ENCODE data around the gene SEMA3A. TPM values are rescaled to one million over a fixed set of nuclear protein-coding genes. Genes with fewer than 3 reads are reported as not detected.

The SEMA3A gene
- total RNA-seq, 1 experiment from 2014 or later = 0.34 TPM

DNA sequence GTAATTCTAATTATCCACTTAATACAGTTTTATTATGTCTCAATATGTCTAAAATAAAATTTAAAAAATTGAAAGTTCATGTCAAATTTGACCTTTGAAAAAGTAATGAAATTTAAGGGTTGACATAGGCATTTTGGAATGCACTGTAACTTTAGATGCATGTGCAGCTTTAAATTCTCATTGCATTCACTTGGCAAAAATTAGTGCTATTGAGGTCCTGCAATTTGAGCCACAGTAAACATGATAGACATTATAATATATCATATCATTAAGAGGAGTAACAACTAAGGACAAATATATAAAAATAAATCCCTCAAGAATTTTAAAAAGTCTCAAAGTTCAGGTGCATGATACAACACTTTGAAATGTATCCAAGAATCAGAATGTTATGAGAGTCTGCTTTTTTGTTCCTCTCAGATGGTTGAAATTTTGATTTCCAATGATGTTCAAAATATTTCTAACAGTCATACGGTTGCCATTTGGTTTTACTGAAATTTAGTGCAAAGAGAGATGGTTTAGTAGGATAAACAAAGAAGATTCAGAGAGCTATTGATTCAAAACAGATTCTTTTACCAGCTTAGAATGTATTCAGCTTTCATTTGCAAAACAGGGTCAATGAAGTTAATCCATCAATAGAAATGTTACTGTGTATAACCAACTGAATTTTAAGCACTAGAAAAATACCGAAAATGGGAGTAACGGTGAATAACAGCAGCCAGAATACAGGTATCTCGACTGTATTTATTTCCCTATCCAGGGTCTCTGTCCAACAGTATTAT is 71.8 kb downstream of the SEMA3A start:
- in situ Hi-C loops (cut with HindIII; ENCODE audit: low sequenced_read_pairs) = no loop called here
- DNase-seq (ENCODE audit: low spot score) = no peak

GRCh38 chr7:84117304-84117703 is 77.3 kb downstream of the SEMA3A start:
- in situ Hi-C loops (cut with HindIII; ENCODE audit: low sequenced_read_pairs) = no loop called here
- no peak for DNase-seq (ENCODE audit: low spot score)

DNA sequence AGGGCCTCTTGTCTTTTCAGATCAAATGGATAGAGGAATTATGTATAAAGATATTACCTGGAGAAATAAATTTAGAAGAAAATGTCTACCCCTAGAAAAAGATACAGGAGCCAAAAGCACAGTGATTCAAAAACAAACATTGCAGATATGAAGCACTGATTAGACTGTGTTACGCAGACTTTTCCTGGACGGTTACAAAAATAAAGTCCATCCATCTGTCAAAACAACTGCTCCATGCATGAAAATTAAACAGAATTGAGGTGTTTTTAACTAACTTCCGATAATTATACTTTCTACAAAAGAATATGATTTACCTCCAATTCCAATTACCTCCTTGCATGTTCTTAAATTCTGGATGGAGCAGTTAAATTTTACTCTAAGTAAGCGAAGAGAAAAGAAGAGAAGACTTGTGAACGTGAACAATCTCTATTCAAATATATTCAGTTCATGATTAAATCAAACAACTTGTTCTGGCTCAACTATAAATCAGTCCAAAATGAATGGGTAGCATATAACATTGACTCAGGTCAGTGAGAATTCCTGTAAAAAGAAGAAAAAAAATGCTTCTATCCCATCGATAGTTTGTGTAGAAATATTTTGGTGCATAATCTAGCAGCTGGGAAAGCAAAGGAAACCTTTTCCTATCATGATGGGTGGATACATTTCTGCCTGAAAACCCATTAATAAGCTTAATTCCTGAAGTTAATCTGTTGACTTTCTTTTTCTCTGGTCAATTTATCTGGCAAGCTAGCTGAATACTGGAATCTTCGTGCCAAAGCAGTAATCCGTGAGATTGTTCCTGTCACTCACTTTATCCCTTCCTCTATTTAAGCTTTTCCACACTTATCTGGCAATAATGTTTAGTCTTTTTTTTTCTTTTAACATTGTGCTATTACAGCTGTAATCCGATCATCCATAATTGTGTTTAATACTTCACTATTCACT is 80.4 kb downstream of the SEMA3A start:
- in situ Hi-C loops (cut with HindIII; ENCODE audit: low sequenced_read_pairs) = no loop called here
- DNase-seq (ENCODE audit: low spot score) = no peak

DNA sequence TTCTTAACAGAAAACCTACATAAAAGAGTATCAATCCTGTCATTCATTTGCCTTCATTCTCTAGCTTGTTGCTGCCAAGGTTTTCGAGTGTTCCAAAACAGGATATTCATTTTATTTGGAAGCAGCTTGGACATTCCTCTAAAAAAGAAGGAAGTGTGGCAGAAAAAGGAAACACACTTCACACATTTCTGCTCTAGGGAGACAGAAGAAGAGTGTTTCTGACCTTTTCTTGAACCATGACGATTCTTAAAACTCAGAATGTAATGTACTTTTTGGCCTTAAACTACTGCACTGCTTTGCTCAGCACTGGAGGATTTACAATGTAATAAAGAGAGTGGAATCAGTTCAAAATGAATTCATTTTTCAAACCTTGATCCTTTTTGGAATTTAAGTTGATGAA is 81.3 kb downstream of the SEMA3A start:
- peak; percentile 5 for DNase-seq (ENCODE audit: low spot score)
- in situ Hi-C loops (cut with HindIII; ENCODE audit: low sequenced_read_pairs) = no loop called here

DNA sequence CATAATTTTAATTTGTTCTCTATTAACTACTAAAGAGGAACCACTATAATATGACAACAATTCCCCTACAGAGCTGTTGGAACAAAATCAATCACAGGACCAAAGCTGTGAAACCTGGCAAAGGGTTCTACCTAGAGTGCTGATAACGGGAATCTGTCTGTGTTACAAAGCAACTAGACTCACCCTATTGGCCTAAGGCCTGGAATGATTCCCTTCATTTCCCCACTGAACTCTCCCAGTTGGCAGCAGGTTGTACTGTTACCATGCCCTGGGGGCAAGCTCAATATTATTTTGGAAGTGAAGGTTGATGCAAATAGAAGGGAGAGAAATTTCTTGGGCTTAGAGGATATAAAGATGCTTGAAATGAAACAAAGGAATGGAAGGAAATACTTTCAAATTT is 81.8 kb downstream of the SEMA3A start:
- in situ Hi-C loops (cut with HindIII; ENCODE audit: low sequenced_read_pairs) = no loop called here
- peak; percentile 15 for DNase-seq (ENCODE audit: low spot score)

GRCh38 chr7:84111842-84112241 is 82.7 kb downstream of the SEMA3A start:
- in situ Hi-C loops (cut with HindIII; ENCODE audit: low sequenced_read_pairs) = no loop called here
- no peak for DNase-seq (ENCODE audit: low spot score)

DNA sequence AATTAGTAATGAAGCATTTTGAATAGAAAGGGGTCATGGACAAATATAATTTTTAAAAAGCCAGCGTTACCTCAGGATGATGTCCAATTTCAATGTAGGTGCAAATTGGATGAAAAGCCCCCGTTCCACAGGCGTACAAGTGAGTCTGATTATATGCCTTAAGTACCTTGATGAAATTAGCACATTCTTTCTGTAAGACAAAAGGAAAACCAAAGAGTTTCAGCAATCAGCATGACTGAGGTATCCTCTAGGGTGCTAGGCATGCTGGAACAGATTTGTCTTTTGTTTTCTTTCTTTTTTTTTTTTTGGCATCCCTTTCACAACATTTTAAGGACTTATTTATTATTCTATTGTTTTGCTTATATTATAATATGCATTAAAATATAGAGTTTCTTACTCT is 84.2 kb downstream of the SEMA3A start:
- in situ Hi-C loops (cut with HindIII; ENCODE audit: low sequenced_read_pairs) = no loop called here
- DNase-seq (ENCODE audit: low spot score) = no peak

DNA sequence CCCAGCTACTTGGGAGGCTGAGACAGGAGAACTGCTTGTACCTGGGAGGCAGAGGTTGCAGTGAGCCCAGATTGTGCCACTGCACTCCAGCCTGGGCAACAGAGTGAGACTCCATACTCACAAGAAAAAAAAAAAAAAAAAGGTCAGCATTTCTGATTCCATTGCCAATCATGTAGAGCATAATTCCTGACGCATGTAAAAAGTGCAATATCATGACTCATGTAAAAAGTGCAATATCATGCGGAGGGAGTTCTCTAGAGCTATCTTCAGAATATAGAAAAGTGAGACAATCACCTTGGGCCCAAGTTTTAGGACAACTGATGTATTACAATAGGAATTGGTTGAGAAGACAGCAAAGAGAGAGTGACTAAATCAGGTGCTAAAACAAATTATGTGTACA is 85.8 kb downstream of the SEMA3A start:
- in situ Hi-C loops (cut with HindIII; ENCODE audit: low sequenced_read_pairs) = no loop called here
- DNase-seq (ENCODE audit: low spot score) = no peak

DNA sequence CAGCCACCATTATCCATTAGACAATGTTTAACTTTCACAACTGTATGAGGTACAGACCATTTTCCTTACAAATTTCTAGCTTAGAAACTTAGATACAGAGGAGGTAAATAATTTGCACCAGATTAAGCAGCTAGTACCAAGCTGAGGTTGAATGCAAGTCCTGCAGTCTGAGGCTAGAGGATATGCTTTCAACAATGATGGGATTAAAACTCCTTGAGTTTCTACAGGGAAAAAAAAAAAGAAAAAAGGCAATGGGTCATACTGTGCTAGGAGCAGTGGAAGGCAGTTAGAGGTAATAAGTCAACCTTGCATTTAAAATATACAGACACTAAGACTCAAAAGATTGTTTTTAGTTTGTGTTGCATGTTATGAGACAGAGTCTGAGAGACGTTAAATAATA is 86.5 kb downstream of the SEMA3A start:
- in situ Hi-C loops (cut with HindIII; ENCODE audit: low sequenced_read_pairs) = no loop called here
- no peak for DNase-seq (ENCODE audit: low spot score)

DNA sequence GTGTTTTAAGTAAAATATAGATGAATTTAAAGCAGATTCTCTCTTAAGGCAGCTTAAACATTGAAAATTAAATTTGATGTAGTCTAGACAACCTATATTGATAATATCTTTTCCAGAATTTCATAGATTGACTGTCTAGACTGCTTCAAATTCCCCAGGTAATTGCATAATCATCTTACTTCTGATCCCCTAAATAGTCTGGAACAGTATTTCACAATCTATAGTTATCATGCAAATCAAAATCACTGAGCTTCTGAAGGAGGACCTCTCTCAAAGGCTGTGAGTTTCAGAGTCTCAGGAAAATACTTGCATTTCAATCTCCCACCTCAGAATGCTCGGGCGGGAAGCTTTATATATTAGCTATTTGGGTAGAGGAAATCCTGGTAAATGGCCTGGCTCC is 87.3 kb downstream of the SEMA3A start:
- in situ Hi-C loops (cut with HindIII; ENCODE audit: low sequenced_read_pairs) = no loop called here
- no peak for DNase-seq (ENCODE audit: low spot score)

- DNase-seq (ENCODE audit: low spot score) = no peak
- in situ Hi-C loops (cut with HindIII; ENCODE audit: low sequenced_read_pairs) = no loop called here
These were observed 88.3 kb downstream of the SEMA3A start for GRCh38 chr7:84106291-84106690.

DNA sequence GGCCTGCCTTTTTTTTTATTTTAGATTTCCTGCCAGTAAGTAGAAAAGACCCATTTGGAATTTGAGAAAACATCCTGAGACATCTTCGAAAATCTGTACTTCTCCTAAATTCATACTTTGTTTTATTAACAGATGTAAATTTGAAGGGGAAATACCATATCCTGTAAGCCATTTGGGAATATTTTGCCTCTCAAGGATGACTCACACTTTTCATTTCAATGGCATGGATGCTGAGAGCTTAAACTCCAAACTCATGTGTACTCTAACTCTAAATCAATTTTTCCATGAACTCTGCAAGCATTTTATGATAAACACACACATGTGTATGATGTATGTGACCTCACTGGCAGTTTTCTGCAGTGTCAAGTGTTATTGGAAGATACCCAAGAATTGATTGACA is 89.0 kb downstream of the SEMA3A start:
- DNase-seq (ENCODE audit: low spot score) = no peak
- in situ Hi-C loops (cut with HindIII; ENCODE audit: low sequenced_read_pairs) = no loop called here

DNA sequence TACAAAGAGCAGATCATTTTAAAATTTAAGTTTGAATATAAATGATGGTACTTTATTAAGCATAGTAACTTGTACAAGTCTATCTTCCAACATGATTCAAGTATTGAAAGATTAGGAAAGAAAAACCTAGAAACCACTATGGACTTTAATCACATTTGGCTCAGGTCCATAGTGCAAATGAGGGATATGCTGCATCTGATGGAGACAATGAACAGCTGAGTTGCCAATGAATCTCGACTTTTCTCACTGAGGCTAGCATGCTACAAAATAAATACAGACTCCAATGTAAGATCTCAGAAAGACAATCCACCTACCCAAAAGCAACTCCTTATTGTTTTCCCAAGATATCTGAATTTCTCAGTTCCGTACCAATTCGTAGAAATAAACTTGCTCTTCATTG is 89.8 kb downstream of the SEMA3A start:
- DNase-seq (ENCODE audit: low spot score) = no peak
- in situ Hi-C loops (cut with HindIII; ENCODE audit: low sequenced_read_pairs) = no loop called here

- in situ Hi-C loops (cut with HindIII; ENCODE audit: low sequenced_read_pairs) = no loop called here
- no peak for DNase-seq (ENCODE audit: low spot score)
These were observed 92.4 kb downstream of the SEMA3A start for GRCh38 chr7:84102213-84102612.

DNA sequence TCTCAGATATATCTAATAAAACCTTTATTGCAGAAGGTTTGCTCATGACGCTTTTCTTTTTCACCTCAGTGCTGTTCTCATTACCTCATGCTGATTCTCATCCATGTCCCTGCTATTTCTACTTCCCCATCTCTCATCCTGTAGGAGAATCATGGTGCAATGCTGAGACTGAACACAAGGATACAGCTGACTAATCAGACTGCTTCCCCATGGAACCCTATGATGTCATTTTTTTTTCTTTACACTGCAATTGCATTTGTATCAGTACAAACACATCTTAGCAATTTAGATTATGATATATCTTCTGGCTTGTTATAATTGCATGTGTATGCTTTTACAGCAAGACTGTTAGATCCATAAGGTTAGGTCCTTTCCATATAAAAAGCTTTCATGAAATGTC is 93.7 kb downstream of the SEMA3A start:
- in situ Hi-C loops (cut with HindIII; ENCODE audit: low sequenced_read_pairs) = no loop called here
- no peak for DNase-seq (ENCODE audit: low spot score)

GRCh38 chr7:84095971-84096370 is 98.6 kb downstream of the SEMA3A start:
- no peak for DNase-seq (ENCODE audit: low spot score)
- in situ Hi-C loops (cut with HindIII; ENCODE audit: low sequenced_read_pairs) = no loop called here

GRCh38 chr7:84092207-84092606 is 102.4 kb downstream of the SEMA3A start:
- DNase-seq (ENCODE audit: low spot score) = no peak
- in situ Hi-C loops (cut with HindIII; ENCODE audit: low sequenced_read_pairs) = no loop called here

GRCh38 chr7:84091318-84091717 is 103.3 kb downstream of the SEMA3A start:
- in situ Hi-C loops (cut with HindIII; ENCODE audit: low sequenced_read_pairs) = no loop called here

DNA sequence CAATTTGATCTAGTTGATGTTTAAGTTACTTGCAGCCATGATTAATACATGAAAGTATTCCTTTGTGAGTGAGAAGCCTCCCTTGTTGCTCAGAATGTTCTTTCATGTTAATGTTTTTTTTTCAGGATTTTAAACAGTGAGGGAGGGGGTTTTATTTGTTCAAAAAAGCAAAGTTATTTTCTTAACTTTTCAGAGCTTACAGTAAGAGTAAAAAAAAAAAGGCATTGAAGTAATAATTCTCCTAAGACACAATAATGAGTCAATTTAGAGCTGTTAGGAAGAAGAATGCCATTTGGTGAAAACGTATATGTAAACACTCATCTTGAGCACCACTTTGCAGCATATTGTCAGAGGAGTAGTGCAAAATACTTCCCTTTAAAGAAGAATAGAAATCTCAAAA is 105.8 kb downstream of the SEMA3A start:
- DNase-seq (ENCODE audit: low spot score) = no peak
- in situ Hi-C loops (cut with HindIII; ENCODE audit: low sequenced_read_pairs) = no loop called here

More at GRCh38 chr7:84091318-84091717, 103.3 kb downstream of the SEMA3A start:
- no peak for DNase-seq (ENCODE audit: low spot score)

DNA sequence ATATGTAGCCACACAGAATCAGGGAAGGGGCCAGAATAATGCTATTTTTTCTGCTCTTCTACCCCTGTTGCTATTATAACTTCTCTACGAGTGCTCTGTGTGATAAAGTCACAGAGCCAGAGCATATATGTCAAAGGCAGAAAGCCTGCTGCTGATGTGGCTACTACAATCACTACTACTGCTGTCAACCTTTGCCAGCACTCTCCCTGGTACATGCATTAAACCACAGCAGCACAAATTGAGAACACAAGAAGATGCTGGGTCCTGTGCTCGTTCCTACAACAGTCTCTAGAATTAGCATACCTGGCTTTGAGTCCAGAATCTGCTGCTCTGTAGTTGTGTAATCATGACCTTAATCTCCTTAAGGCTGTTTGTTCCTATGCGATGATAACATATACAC is 108.6 kb downstream of the SEMA3A start:
- DNase-seq (ENCODE audit: low spot score) = no peak
- in situ Hi-C loops (cut with HindIII; ENCODE audit: low sequenced_read_pairs) = no loop called here
